HepG2 (cell line): Measurements from ENCODE around the gene SLC6A6. TPM values are rescaled to one million over a fixed set of nuclear protein-coding genes. Genes with fewer than 3 reads are reported as not detected.

Experiments
- BRD4 ChIP-seq: sonication (generic); formaldehyde crosslinking; IDR thresholded peaks from 2 replicates; pipeline ENCODE4 v1.4.0; 2020; ENCODE audit warnings: missing genetic modification reagents
- HOXA3 ChIP-seq: sonication (generic); formaldehyde crosslinking; IDR thresholded peaks from 2 replicates; pipeline ENCODE4 v1.5.0; 2020; ENCODE audit warnings: missing genetic modification reagents
- HOXA5 ChIP-seq: sonication (generic); formaldehyde crosslinking; IDR thresholded peaks from 2 replicates; pipeline ENCODE4 v1.4.0; 2020; ENCODE audit warnings: missing genetic modification reagents
- KDM5B ChIP-seq: sonication (generic); formaldehyde crosslinking; IDR thresholded peaks from 2 replicates; pipeline ENCODE4 v1.4.0; 2020; ENCODE audit warnings: missing genetic modification reagents, mild to moderate bottlenecking, borderline replicate concordance
- KLF13 ChIP-seq: sonication (generic); formaldehyde crosslinking; IDR thresholded peaks from 2 replicates; pipeline ENCODE4 v1.4.0; 2020; ENCODE audit warnings: mild to moderate bottlenecking, missing genetic modification reagents
- NCOA5 ChIP-seq: sonication (generic); formaldehyde crosslinking; IDR thresholded peaks from 2 replicates; pipeline ENCODE4 v1.4.0; 2020; ENCODE audit warnings: missing genetic modification reagents
- SIN3B ChIP-seq: fragments of 150-350 bp; IDR thresholded peaks from 2 replicates; pipeline ENCODE4 v1.6.1; 2014; ENCODE audit warnings: low read length
- TCF7L2 ChIP-seq: IDR thresholded peaks from 2 replicates; pipeline ENCODE4 v1.6.1; 2011; ENCODE audit warnings: mild to moderate bottlenecking, low read depth, low read length, moderate library complexity
- ZBTB8A ChIP-seq: sonication (generic); formaldehyde crosslinking; IDR thresholded peaks from 2 replicates; pipeline ENCODE4 v1.4.0; 2020; ENCODE audit warnings: mild to moderate bottlenecking, low read depth, missing genetic modification reagents, borderline replicate concordance
- ZNF282 ChIP-seq: fragments of 450-650 bp; IDR thresholded peaks from 2 replicates; pipeline ENCODE4 v1.6.1; 2018; ENCODE audit not compliant: partially characterized antibody
- ZNF530 ChIP-seq: sonication (generic); formaldehyde crosslinking; IDR thresholded peaks from 2 replicates; pipeline ENCODE4 v1.5.0; 2020; ENCODE audit warnings: low read depth, mild to moderate bottlenecking, missing genetic modification reagents
- ZNF569 ChIP-seq: sonication (generic); formaldehyde crosslinking; IDR thresholded peaks from 2 replicates; pipeline ENCODE4 v1.5.0; 2020; ENCODE audit warnings: mild to moderate bottlenecking, missing genetic modification reagents, moderate library complexity, borderline replicate concordance
- polyA plus RNA-seq, 8 experiments: library from polyadenylated mRNA; depleted of rRNA in 3 of 8; stranded (reverse) in 7 of 8; unstranded in 1 of 8; fragments of >200 nt; fragmentation: Illumina TruSeq in 4 of 8; extraction: Trizol in 4 of 8; gene quantifications; 2 replicates each; pipeline versions ENCODE4 v1.2.1 to v1.2.3, GENCODE V29; 2011 to 2016; ENCODE audit warnings: low read depth in 4 of 8, missing spikeins in 1 of 8, mixed read lengths in 1 of 8; ENCODE audit not compliant: insufficient read depth in 1 of 8
- total RNA-seq, 5 experiments: library from RNA; depleted of rRNA; stranded (reverse); fragments of >200 nt; fragmentation: Illumina TruSeq; extraction: Trizol; gene quantifications; 2 replicates each; pipeline ENCODE4 v1.2.3, GENCODE V29; 2016; ENCODE audit warnings: low read depth in 1 of 5
- TF ChIP-seq, protein P1 (sequence below): IDR thresholded peaks from 2 replicates; pipeline ENCODE4 v1.6.1; 2016; ENCODE audit warnings: mild to moderate bottlenecking, missing biosample characterization, missing genetic modification reagents
- TF ChIP-seq, protein P2 (sequence below): IDR thresholded peaks from 2 replicates; pipeline ENCODE4 v1.6.1; 2016; ENCODE audit warnings: low read depth, control low read depth
- TF ChIP-seq, protein P3 (sequence below): IDR thresholded peaks from 2 replicates; pipeline ENCODE4 v1.6.1; 2018; ENCODE audit warnings: missing genetic modification reagents
- TF ChIP-seq, protein P4 (sequence below): sonication (generic); formaldehyde crosslinking; IDR thresholded peaks from 2 replicates; pipeline ENCODE4; 2020; ENCODE audit warnings: missing genetic modification reagents, mild to moderate bottlenecking, borderline replicate concordance
- TF ChIP-seq, protein P5 (sequence below): sonication (generic); formaldehyde crosslinking; IDR thresholded peaks from 2 replicates; pipeline ENCODE4 v1.4.0; 2020; ENCODE audit warnings: mild to moderate bottlenecking, missing genetic modification reagents
- TF ChIP-seq, protein P6 (sequence below): sonication (generic); formaldehyde crosslinking; IDR thresholded peaks from 2 replicates; pipeline ENCODE4 v1.4.0; 2020; ENCODE audit warnings: missing genetic modification reagents

The SLC6A6 gene
- total and polyA plus RNA-seq, 2 of the 13 experiments (the other 11 are each of a cell fraction or from before 2014, with no cell fraction given) = 14.1 to 20.7 TPM

DNA sequence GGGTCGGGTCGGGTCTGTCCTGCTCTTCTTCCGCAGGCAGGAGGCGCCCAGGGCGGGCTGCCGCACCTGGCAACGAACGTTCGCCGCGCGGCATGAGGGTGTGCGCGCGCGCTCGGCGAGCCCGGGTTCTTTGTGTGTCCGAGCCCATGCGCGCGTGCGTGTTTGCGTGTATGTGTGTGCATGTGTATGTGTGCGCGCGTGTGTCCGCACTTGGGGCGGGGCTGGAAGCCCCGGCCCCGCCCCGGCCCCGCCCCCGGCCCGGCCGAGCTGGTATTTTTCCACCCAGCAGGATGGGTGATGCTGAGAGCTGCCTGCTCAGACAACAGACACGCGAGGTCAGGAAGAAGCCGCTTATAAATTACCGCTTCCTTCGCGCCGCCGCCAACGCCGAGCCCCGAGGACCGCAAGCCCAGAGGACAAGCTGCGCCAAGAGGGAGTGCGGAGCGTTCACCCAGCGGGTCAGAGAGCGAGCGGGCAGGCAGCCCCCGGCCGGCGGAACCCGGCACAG is at the start of gene SLC6A6 (continued):
- TF ChIP-seq, protein P1, sequence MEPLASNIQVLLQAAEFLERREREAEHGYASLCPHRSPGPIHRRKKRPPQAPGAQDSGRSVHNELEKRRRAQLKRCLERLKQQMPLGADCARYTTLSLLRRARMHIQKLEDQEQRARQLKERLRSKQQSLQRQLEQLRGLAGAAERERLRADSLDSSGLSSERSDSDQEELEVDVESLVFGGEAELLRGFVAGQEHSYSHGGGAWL (CRISPR knock-in tag) = no peak
- TF ChIP-seq, protein P2, sequence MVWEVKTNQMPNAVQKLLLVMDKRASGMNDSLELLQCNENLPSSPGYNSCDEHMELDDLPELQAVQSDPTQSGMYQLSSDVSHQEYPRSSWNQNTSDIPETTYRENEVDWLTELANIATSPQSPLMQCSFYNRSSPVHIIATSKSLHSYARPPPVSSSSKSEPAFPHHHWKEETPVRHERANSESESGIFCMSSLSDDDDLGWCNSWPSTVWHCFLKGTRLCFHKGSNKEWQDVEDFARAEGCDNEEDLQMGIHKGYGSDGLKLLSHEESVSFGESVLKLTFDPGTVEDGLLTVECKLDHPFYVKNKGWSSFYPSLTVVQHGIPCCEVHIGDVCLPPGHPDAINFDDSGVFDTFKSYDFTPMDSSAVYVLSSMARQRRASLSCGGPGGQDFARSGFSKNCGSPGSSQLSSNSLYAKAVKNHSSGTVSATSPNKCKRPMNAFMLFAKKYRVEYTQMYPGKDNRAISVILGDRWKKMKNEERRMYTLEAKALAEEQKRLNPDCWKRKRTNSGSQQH (CRISPR knock-in tag) = no peak
- no peak for TF ChIP-seq BRD4
- TF ChIP-seq KDM5B (CRISPR knock-in tag) = no peak
- TF ChIP-seq HOXA5 (CRISPR knock-in tag) = no peak; the same call in 1 of the 2 replicates
- no peak for TF ChIP-seq ZNF569 (CRISPR knock-in tag)
- TF ChIP-seq TCF7L2 = no peak
- TF ChIP-seq, protein P3, sequence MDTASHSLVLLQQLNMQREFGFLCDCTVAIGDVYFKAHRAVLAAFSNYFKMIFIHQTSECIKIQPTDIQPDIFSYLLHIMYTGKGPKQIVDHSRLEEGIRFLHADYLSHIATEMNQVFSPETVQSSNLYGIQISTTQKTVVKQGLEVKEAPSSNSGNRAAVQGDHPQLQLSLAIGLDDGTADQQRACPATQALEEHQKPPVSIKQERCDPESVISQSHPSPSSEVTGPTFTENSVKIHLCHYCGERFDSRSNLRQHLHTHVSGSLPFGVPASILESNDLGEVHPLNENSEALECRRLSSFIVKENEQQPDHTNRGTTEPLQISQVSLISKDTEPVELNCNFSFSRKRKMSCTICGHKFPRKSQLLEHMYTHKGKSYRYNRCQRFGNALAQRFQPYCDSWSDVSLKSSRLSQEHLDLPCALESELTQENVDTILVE = 0 out of 2 replicates have a peak, but pooled peaks have one; percentile 46
- TF ChIP-seq, protein P4, sequence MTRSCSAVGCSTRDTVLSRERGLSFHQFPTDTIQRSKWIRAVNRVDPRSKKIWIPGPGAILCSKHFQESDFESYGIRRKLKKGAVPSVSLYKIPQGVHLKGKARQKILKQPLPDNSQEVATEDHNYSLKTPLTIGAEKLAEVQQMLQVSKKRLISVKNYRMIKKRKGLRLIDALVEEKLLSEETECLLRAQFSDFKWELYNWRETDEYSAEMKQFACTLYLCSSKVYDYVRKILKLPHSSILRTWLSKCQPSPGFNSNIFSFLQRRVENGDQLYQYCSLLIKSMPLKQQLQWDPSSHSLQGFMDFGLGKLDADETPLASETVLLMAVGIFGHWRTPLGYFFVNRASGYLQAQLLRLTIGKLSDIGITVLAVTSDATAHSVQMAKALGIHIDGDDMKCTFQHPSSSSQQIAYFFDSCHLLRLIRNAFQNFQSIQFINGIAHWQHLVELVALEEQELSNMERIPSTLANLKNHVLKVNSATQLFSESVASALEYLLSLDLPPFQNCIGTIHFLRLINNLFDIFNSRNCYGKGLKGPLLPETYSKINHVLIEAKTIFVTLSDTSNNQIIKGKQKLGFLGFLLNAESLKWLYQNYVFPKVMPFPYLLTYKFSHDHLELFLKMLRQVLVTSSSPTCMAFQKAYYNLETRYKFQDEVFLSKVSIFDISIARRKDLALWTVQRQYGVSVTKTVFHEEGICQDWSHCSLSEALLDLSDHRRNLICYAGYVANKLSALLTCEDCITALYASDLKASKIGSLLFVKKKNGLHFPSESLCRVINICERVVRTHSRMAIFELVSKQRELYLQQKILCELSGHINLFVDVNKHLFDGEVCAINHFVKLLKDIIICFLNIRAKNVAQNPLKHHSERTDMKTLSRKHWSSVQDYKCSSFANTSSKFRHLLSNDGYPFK = no peak
- TF ChIP-seq, protein P5, sequence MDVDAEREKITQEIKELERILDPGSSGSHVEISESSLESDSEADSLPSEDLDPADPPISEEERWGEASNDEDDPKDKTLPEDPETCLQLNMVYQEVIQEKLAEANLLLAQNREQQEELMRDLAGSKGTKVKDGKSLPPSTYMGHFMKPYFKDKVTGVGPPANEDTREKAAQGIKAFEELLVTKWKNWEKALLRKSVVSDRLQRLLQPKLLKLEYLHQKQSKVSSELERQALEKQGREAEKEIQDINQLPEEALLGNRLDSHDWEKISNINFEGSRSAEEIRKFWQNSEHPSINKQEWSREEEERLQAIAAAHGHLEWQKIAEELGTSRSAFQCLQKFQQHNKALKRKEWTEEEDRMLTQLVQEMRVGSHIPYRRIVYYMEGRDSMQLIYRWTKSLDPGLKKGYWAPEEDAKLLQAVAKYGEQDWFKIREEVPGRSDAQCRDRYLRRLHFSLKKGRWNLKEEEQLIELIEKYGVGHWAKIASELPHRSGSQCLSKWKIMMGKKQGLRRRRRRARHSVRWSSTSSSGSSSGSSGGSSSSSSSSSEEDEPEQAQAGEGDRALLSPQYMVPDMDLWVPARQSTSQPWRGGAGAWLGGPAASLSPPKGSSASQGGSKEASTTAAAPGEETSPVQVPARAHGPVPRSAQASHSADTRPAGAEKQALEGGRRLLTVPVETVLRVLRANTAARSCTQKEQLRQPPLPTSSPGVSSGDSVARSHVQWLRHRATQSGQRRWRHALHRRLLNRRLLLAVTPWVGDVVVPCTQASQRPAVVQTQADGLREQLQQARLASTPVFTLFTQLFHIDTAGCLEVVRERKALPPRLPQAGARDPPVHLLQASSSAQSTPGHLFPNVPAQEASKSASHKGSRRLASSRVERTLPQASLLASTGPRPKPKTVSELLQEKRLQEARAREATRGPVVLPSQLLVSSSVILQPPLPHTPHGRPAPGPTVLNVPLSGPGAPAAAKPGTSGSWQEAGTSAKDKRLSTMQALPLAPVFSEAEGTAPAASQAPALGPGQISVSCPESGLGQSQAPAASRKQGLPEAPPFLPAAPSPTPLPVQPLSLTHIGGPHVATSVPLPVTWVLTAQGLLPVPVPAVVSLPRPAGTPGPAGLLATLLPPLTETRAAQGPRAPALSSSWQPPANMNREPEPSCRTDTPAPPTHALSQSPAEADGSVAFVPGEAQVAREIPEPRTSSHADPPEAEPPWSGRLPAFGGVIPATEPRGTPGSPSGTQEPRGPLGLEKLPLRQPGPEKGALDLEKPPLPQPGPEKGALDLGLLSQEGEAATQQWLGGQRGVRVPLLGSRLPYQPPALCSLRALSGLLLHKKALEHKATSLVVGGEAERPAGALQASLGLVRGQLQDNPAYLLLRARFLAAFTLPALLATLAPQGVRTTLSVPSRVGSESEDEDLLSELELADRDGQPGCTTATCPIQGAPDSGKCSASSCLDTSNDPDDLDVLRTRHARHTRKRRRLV (CRISPR knock-in tag) = no peak
- no peak for TF ChIP-seq ZNF282
- no peak for TF ChIP-seq ZNF530 (CRISPR knock-in tag)
- TF ChIP-seq SIN3B = no peak
- peak; percentile 82; the same call in 1 of the 2 replicates for TF ChIP-seq HOXA3
- no peak for TF ChIP-seq KLF13
- TF ChIP-seq NCOA5 (CRISPR knock-in tag) = no peak
- TF ChIP-seq, protein P6, sequence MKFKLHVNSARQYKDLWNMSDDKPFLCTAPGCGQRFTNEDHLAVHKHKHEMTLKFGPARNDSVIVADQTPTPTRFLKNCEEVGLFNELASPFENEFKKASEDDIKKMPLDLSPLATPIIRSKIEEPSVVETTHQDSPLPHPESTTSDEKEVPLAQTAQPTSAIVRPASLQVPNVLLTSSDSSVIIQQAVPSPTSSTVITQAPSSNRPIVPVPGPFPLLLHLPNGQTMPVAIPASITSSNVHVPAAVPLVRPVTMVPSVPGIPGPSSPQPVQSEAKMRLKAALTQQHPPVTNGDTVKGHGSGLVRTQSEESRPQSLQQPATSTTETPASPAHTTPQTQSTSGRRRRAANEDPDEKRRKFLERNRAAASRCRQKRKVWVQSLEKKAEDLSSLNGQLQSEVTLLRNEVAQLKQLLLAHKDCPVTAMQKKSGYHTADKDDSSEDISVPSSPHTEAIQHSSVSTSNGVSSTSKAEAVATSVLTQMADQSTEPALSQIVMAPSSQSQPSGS (CRISPR knock-in tag) = 0 out of 2 replicates have a peak, but pooled peaks have one; percentile 55
- TF ChIP-seq ZBTB8A (CRISPR knock-in tag) = no peak
